ENCODE measurements around the gene ATF7IP2.

DNA sequence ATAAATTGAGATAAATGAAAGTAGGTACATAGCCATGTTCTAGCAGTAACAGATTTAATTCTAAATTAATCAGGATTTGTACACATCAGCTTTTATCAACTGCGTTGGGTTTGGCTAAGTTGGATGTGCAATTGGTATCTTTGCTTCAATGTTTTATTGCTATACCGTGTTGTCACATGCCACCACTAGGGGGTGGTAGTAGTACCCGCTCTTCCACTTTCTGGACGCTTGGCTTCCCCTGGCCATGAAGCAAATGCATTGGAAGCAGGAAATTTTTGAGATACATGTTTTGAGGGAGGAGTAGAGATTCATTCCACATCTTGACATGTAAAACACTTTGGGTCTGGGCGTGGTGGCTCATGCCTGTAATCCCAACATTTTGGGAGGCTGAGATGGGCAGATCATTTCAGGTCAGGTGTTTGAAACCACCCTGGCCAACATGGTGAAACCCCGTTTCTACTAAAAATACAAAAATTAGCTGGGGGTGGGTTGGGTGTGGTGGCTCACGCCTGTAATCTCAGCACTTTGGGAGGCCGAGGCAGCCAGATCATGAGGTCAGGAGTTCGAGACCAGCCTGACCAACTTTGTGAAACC lies 135.9 kb downstream of the ATF7IP2 start:
- TF ChIP-seq, protein P1, sequence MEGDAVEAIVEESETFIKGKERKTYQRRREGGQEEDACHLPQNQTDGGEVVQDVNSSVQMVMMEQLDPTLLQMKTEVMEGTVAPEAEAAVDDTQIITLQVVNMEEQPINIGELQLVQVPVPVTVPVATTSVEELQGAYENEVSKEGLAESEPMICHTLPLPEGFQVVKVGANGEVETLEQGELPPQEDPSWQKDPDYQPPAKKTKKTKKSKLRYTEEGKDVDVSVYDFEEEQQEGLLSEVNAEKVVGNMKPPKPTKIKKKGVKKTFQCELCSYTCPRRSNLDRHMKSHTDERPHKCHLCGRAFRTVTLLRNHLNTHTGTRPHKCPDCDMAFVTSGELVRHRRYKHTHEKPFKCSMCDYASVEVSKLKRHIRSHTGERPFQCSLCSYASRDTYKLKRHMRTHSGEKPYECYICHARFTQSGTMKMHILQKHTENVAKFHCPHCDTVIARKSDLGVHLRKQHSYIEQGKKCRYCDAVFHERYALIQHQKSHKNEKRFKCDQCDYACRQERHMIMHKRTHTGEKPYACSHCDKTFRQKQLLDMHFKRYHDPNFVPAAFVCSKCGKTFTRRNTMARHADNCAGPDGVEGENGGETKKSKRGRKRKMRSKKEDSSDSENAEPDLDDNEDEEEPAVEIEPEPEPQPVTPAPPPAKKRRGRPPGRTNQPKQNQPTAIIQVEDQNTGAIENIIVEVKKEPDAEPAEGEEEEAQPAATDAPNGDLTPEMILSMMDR (IDR thresholded peaks at IDR 0.05), result peak; percentile 76 to 85 (median 78)
- TF ChIP-seq POLR2AphosphoS5 (IDR thresholded peaks at IDR 0.05), result peak in 2 of 4 donors; percentile 21 to 37

Data from sigmoid colon (tissue), 4 donors.